Measurements from ENCODE around the gene GGA2.
A peak's percentile ranks its signal among the peaks of the same experiment; 100 is the strongest.
"Not testable (repeated sequence)": the region's sequence is repeated elsewhere in the genome, so short reads cannot be mapped to it uniquely, and the experiment has no call there.

Gene GGA2

DNA sequence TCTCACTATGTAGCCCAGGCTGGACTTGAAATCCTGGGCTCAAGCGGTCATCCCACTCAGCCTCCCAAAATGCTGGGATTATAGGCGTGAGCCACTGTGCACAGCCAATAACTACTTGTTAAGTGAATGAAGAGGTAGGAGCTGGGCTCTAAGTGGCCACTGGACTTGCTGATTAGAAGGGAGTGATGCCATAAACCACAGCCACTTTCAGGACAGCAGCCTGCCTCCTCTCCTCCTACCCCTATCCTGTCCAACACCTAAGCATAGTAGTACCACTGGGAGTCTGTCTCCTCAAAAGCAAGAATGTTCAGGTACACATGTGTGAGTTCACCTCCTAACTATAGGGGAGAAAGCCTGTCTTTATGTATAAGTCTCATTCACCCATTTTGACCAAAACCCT lies 45.1 kb downstream of the GGA2 start:
- no peak for DNase-seq

GRCh38 chr16:23464196-23464595 lies 46.1 kb downstream of the GGA2 start:
- DNase-seq: no peak

GRCh38 chr16:23462994-23463393 lies 47.3 kb downstream of the GGA2 start:
- not testable (repeated sequence) for DNase-seq

DNA sequence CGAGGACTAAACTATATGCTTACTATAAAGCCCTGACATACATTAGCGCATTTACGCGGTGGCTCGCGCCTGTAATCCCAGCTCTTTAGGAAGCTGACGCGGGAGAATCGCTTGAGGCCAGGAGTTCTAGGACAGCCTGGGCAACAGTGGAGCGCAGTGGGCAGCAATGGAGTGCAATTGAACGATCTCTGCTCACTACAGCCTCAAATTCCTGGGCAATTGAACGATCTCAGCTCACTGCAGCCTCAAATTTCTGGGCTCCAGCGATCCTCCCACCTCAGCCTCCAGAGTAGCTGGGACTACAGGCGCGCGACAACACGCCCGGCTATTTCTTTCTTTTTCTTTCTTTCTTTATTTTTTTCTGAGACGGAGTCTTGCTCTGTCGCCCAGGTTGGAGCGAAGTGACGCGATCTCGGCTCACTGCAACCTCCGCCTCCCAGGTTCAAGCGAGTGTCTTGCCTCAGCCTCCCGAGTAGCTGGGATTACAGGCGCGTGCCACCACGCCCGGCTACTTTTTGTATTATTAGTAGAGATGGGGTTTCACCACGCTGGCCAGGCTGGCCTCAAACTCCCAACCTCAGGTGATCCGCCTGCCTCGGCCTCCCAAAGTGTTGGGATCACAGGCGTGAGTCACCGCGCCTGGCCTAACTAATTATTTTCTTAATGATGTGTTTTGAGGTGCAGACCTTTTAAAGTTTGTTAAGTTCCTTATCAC lies 56.8 kb downstream of the GGA2 start:
- no peak for DNase-seq

DNA sequence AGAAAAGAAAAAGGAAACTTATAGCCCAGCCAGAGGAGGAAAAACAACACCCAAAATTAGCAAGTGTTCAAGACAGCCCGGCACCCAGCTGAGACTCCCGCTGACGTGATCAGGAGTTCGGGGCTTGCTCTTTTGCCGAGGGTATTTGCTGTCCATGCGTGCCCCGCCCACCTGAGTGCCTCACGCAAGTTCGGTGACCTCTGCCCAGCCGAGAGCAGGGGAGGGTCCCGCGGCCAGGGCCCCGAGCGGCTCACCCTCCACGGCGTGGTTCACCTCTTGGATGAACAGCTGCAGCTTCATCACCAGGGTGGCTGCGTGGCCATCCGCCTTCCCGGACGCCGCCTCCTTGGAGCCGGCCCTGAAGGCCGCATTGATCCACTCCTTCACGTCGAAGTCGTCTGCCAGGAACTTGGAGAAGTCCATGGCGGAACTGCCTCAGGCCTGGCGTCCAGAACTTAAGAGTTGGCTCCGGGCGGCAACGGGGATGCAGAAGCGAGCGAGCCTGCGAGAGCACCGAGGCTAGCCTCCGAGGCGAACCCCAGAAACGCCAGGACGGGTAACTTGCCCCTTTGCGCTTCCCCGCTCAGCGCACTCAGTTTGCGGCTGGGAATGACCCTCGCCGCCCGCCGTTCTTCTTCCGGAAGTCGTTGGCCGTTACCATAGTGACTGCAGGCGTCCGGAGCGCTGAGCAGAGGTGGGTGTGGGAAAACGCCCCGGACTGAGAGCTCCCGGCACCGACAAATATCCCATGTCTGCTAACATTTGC lies 57.5 kb downstream of the GGA2 start, which contains the start of gene COG7:
COG7 (minus strand) TSS at position 618 of the 766 bp plus-strand sequence; CDS start at position 423, 195 bp downstream.
- DNase-seq: peak; percentile 71

DNA sequence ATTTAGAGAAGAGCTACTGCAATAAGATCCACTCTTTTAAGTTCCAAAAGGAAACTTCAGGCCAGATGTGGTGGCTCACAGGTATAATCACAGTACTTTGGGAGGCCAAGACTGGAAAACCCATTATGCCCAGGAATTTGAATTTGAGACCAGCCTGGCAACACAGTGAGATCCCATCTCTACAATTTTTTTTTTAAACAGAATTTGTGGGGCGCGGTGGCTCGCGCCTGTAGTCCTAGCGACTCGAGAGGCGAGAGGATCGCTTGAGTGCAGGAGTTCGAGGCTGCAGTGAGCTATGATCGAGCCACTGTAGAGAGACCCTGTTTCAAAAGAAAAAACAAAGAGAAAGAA lies 58.1 kb downstream of the GGA2 start:
- DNase-seq: no peak

- no peak for DNase-seq
Measured at GRCh38 chr16:23448392-23448791, 61.9 kb downstream of the GGA2 start.

- DNase-seq: not testable (repeated sequence)
Measured at GRCh38 chr16:23437542-23437941, 72.8 kb downstream of the GGA2 start.

DNA sequence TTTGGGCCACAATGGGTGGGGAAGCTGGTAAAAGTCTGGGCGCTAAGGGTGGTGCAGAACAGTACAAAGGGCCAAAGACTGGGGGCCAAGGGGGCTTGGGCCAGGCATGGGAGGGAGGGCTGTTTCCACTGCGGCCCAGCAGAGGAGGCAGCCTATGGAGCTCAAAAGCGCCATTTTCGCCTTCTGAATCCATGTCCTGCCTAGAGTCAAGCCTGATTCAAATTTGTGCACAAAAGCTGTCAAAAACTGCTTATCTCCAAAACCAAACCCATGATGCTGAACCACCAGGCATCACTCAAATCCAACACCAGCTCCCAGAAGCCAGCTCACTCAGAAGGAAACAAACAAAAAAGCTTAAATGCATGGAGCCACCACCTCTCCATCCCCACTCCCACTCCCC lies 73.3 kb downstream of the GGA2 start:
- DNase-seq: no peak

GRCh38 chr16:23435500-23435899 lies 74.8 kb downstream of the GGA2 start:
- DNase-seq: peak; percentile 37

GRCh38 chr16:23434380-23434779 lies 75.9 kb downstream of the GGA2 start:
- DNase-seq: peak; percentile 53

DNA sequence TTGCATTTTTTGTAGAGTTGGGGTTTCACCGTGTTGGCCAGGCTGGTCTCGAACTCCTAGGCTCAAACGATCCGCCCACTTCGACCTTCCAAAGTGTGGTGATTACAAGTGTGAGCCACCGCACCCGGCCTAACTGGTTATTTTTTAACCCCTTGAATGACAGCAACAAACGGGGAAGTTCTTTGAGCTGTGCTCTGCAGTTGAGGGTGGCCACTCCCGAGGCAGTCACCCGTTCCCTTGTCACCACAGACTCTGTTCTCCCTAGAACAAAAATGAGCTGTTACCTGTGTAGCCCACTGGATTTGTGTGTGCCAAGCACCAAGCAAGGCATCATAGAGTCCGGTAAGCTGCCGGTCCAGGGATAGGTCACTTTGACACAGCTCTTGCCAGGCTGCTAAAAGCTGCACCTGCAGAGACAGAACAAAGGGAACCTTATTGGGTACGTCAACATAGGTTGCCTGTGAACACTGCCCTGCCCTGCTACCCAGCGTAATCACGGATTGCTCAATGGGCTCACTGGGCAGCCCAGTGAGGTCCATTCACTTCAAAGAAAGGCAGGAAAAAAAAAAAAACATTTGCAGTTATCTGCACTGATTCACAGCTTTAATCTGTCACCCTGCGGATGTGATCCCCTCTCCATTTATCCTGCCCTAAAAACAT lies 76.9 kb downstream of the GGA2 start:
- no peak for DNase-seq

GRCh38 chr16:23432176-23433128 lies 77.8 kb downstream of the GGA2 start:
- no peak for DNase-seq

GRCh38 chr16:23428351-23428750 lies 81.9 kb downstream of the GGA2 start:
- no peak for DNase-seq

GRCh38 chr16:23424292-23424958 lies 85.9 kb downstream of the GGA2 start:
- no peak for DNase-seq

DNA sequence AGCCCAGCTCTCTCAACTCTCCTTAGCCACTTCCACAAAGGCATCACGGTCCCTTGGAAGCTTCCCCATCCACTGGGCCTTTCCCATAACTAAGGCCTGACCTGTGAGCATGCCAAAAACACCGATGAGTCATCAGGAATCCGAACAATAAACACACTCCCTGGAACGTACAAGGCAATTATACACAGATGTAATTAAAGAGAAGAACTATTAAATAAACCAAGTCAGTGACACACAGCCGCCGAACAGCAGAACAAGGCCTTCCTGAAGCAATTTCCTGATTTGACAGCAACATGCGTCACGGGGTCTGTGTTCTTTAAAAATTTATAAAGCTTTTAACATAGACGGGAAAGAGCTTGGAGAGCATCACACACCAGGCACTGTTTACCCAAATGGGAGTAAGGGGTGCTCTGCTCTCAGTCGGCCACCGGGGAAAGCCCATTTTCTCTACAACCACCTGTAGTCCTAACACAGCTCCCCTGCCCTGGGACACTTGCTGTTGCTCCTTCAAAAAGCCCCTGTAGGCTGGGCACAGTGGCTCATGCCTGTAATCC lies 86.7 kb downstream of the GGA2 start:
- no peak for DNase-seq

GRCh38 chr16:23420011-23420410 lies 90.3 kb downstream of the GGA2 start:
- DNase-seq: no peak

DNA sequence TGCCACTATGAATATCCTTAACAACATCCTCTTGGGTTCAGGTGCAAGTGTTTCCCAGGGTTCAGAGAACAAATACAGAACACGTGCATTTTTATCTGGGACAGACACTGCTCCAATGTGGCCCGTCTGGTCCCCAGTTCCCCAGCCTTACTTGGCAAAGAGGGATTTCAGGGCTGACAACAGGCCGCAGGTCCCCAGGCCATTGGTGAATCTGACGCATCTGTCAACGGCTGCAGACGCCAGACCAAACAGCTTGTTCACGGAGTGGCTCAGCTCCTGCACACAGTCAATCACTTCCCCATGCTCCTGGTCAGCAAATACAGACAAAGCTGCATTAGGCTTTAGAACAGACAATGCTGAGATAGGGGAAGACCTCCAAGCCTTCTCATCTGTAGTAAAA lies 93.5 kb downstream of the GGA2 start:
- no peak for DNase-seq

DNA sequence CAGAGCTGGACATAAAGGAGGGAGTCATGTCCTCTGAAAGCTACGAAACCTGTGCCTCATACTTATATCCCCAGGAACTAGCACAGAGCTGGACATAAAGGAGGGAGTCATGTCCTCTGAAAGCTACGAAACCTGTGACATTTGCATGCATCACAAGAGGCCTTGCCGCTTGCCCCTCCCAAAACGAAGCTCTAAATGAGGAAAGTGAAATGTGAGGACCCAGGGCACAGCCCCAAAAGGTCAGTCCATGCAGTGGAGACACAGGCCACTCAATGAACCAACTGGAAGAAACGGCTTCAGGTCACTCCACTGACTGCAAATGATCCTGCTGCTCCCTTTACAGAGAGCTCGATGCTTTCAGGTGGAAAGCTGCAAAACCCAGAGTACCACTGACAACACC lies 95.6 kb downstream of the GGA2 start:
- no peak for DNase-seq

All from NCI-H1092 (cell line).